ENCODE results near the gene AGPS. TPM values are rescaled to one million over a fixed set of nuclear protein-coding genes. Genes with fewer than 3 reads are reported as not detected.
"Not testable (repeated sequence)": the region's sequence is repeated elsewhere in the genome, so short reads cannot be mapped to it uniquely, and the experiment has no call there.

The AGPS gene
- total and polyA plus RNA-seq, 2 donors = 9.6 to 34.7 TPM

GRCh38 chr2:177350624-177351023 is 41.9 kb upstream of the AGPS start:
- H3K4me1 ChIP-seq (ENCODE audit: control insufficient read depth in 2 of 2, insufficient read depth in 2 of 2, low read length in 2 of 2); H3K4me3 ChIP-seq (ENCODE audit: low read length in 2 of 2); DNase-seq (ENCODE audit: low read depth in 6 of 9, low spot score in 9 of 9); H3K27ac ChIP-seq (ENCODE audit: low read depth in 1 of 2, low read length in 1 of 2); H3K27me3 ChIP-seq (ENCODE audit: control insufficient read depth in 2 of 2, insufficient read depth in 1 of 2, low read length in 1 of 2); H3K36me3 ChIP-seq (ENCODE audit: control insufficient read depth in 2 of 2, insufficient read depth in 2 of 2, low read length in 1 of 2); H3K9me3 ChIP-seq (ENCODE audit: control insufficient read depth in 2 of 2, insufficient read depth in 1 of 2, low read length in 1 of 2): not testable (repeated sequence)
- WGBS = 94% methylated on average over 1 of the region's 1 CpG

GRCh38 chr2:177351121-177351520 is 41.5 kb upstream of the AGPS start:
- H3K36me3 ChIP-seq (ENCODE audit: control insufficient read depth in 2 of 2, insufficient read depth in 2 of 2, low read length in 1 of 2); DNase-seq (ENCODE audit: low read depth in 6 of 9, low spot score in 9 of 9); H3K27me3 ChIP-seq (ENCODE audit: control insufficient read depth in 2 of 2, insufficient read depth in 1 of 2, low read length in 1 of 2); H3K9me3 ChIP-seq (ENCODE audit: control insufficient read depth in 2 of 2, insufficient read depth in 1 of 2, low read length in 1 of 2); H3K4me3 ChIP-seq (ENCODE audit: low read length in 2 of 2); H3K27ac ChIP-seq (ENCODE audit: low read depth in 1 of 2, low read length in 1 of 2); H3K4me1 ChIP-seq (ENCODE audit: control insufficient read depth in 2 of 2, insufficient read depth in 2 of 2, low read length in 2 of 2): not testable (repeated sequence)
- WGBS = 100% methylated on average over 1 of the region's 1 CpG

GRCh38 chr2:177352441-177353186 is 40.0 kb upstream of the AGPS start:
- no peak for DNase-seq (ENCODE audit: low read depth in 6 of 9, low spot score in 9 of 9)
- H3K36me3 ChIP-seq (ENCODE audit: control insufficient read depth in 2 of 2, insufficient read depth in 2 of 2, low read length in 1 of 2) = no peaks in the 10 kb centered on the region
- H3K27me3 ChIP-seq (ENCODE audit: control insufficient read depth in 2 of 2, insufficient read depth in 1 of 2, low read length in 1 of 2) = no peaks in the 10 kb centered on the region
- H3K27ac ChIP-seq (ENCODE audit: low read depth in 1 of 2, low read length in 1 of 2) = no peak overlapping the region
- no peak overlapping the region for H3K4me3 ChIP-seq (ENCODE audit: low read length in 2 of 2)
- no peaks in the 10 kb centered on the region for H3K9me3 ChIP-seq (ENCODE audit: control insufficient read depth in 2 of 2, insufficient read depth in 1 of 2, low read length in 1 of 2)
- 27% methylated on average over 4 of the region's 4 CpGs for WGBS
- no peaks in the 10 kb centered on the region for H3K4me1 ChIP-seq (ENCODE audit: control insufficient read depth in 2 of 2, insufficient read depth in 2 of 2, low read length in 2 of 2)

GRCh38 chr2:177353187-177353478 is 39.4 kb upstream of the AGPS start:
- H3K4me1 ChIP-seq (ENCODE audit: control insufficient read depth in 2 of 2, insufficient read depth in 2 of 2, low read length in 2 of 2) = no peaks in the 10 kb centered on the region
- no peaks in the 10 kb centered on the region for H3K36me3 ChIP-seq (ENCODE audit: control insufficient read depth in 2 of 2, insufficient read depth in 2 of 2, low read length in 1 of 2)
- 46% methylated on average over 2 of the region's 2 CpGs for WGBS
- H3K27ac ChIP-seq (ENCODE audit: low read depth in 1 of 2, low read length in 1 of 2) = no peak overlapping the region
- no peak for DNase-seq (ENCODE audit: low read depth in 6 of 9, low spot score in 9 of 9)
- H3K27me3 ChIP-seq (ENCODE audit: control insufficient read depth in 2 of 2, insufficient read depth in 1 of 2, low read length in 1 of 2) = no peaks in the 10 kb centered on the region
- H3K4me3 ChIP-seq (ENCODE audit: low read length in 2 of 2) = no peak overlapping the region
- H3K9me3 ChIP-seq (ENCODE audit: control insufficient read depth in 2 of 2, insufficient read depth in 1 of 2, low read length in 1 of 2) = no peaks in the 10 kb centered on the region

- not testable (repeated sequence) for H3K4me1 ChIP-seq (ENCODE audit: control insufficient read depth in 2 of 2, insufficient read depth in 2 of 2, low read length in 2 of 2); H3K9me3 ChIP-seq (ENCODE audit: control insufficient read depth in 2 of 2, insufficient read depth in 1 of 2, low read length in 1 of 2); H3K36me3 ChIP-seq (ENCODE audit: control insufficient read depth in 2 of 2, insufficient read depth in 2 of 2, low read length in 1 of 2); H3K27me3 ChIP-seq (ENCODE audit: control insufficient read depth in 2 of 2, insufficient read depth in 1 of 2, low read length in 1 of 2); DNase-seq (ENCODE audit: low read depth in 6 of 9, low spot score in 9 of 9); H3K4me3 ChIP-seq (ENCODE audit: low read length in 2 of 2); H3K27ac ChIP-seq (ENCODE audit: low read depth in 1 of 2, low read length in 1 of 2)
- WGBS = 98% methylated on average over 3 of the region's 3 CpGs
Observed at GRCh38 chr2:177354541-177354940, 38.0 kb upstream of the AGPS start.

- no peaks in the 10 kb centered on the region for H3K36me3 ChIP-seq (ENCODE audit: control insufficient read depth in 2 of 2, insufficient read depth in 2 of 2, low read length in 1 of 2)
- DNase-seq (ENCODE audit: low read depth in 6 of 9, low spot score in 9 of 9) = no peak
- no peaks in the 10 kb centered on the region for H3K4me1 ChIP-seq (ENCODE audit: control insufficient read depth in 2 of 2, insufficient read depth in 2 of 2, low read length in 2 of 2)
- no peak overlapping the region for H3K27ac ChIP-seq (ENCODE audit: low read depth in 1 of 2, low read length in 1 of 2)
- WGBS = over 99% methylated on average over 2 of the region's 2 CpGs
- no peak overlapping the region for H3K4me3 ChIP-seq (ENCODE audit: low read length in 2 of 2)
- H3K27me3 ChIP-seq (ENCODE audit: control insufficient read depth in 2 of 2, insufficient read depth in 1 of 2, low read length in 1 of 2) = no peaks in the 10 kb centered on the region
- H3K9me3 ChIP-seq (ENCODE audit: control insufficient read depth in 2 of 2, insufficient read depth in 1 of 2, low read length in 1 of 2) = no peaks in the 10 kb centered on the region
Observed at GRCh38 chr2:177355874-177356273, 36.7 kb upstream of the AGPS start.

- H3K4me3 ChIP-seq (ENCODE audit: low read length in 2 of 2) = no peak overlapping the region
- no peak for DNase-seq (ENCODE audit: low read depth in 6 of 9, low spot score in 9 of 9)
Observed at GRCh38 chr2:177359836-177360595, 32.6 kb upstream of the AGPS start.

GRCh38 chr2:177362499-177362898 is 30.1 kb upstream of the AGPS start:
- DNase-seq (ENCODE audit: low read depth in 6 of 9, low spot score in 9 of 9) = no peak
- Histone ChIP-seq H3K27me3 (ENCODE audit: control insufficient read depth in 2 of 2, insufficient read depth in 1 of 2, low read length in 1 of 2) (no peaks in the 10 kb centered on the region), H3K27ac (ENCODE audit: low read depth in 1 of 2, low read length in 1 of 2) (no peak overlapping the region), H3K9me3 (ENCODE audit: control insufficient read depth in 2 of 2, insufficient read depth in 1 of 2, low read length in 1 of 2) (no peaks in the 10 kb centered on the region), H3K36me3 (ENCODE audit: control insufficient read depth in 2 of 2, insufficient read depth in 2 of 2, low read length in 1 of 2) (no peaks in the 10 kb centered on the region), H3K4me1 (ENCODE audit: control insufficient read depth in 2 of 2, insufficient read depth in 2 of 2, low read length in 2 of 2) (no peaks in the 10 kb centered on the region), H3K4me3 (ENCODE audit: low read length in 2 of 2) (no peak overlapping the region)
- 95% methylated on average over 3 of the region's 3 CpGs for WGBS

More at GRCh38 chr2:177359836-177360595, 32.6 kb upstream of the AGPS start:
- no peaks in the 10 kb centered on the region for H3K36me3 ChIP-seq (ENCODE audit: control insufficient read depth in 2 of 2, insufficient read depth in 2 of 2, low read length in 1 of 2)
- 89% methylated on average over 3 of the region's 3 CpGs for WGBS
- H3K27me3 ChIP-seq (ENCODE audit: control insufficient read depth in 2 of 2, insufficient read depth in 1 of 2, low read length in 1 of 2) = no peaks in the 10 kb centered on the region
- no peak overlapping the region for H3K27ac ChIP-seq (ENCODE audit: low read depth in 1 of 2, low read length in 1 of 2)
- no peaks in the 10 kb centered on the region for H3K9me3 ChIP-seq (ENCODE audit: control insufficient read depth in 2 of 2, insufficient read depth in 1 of 2, low read length in 1 of 2)
- no peaks in the 10 kb centered on the region for H3K4me1 ChIP-seq (ENCODE audit: control insufficient read depth in 2 of 2, insufficient read depth in 2 of 2, low read length in 2 of 2)

GRCh38 chr2:177363332-177363731 is 29.2 kb upstream of the AGPS start:
- H3K36me3 ChIP-seq (ENCODE audit: control insufficient read depth in 2 of 2, insufficient read depth in 2 of 2, low read length in 1 of 2) = no peaks in the 10 kb centered on the region
- WGBS = 97% methylated on average over 7 of the region's 7 CpGs
- no peaks in the 10 kb centered on the region for H3K4me1 ChIP-seq (ENCODE audit: control insufficient read depth in 2 of 2, insufficient read depth in 2 of 2, low read length in 2 of 2)
- no peak overlapping the region for H3K27ac ChIP-seq (ENCODE audit: low read depth in 1 of 2, low read length in 1 of 2)
- no peaks in the 10 kb centered on the region for H3K27me3 ChIP-seq (ENCODE audit: control insufficient read depth in 2 of 2, insufficient read depth in 1 of 2, low read length in 1 of 2)
- DNase-seq (ENCODE audit: low read depth in 6 of 9, low spot score in 9 of 9) = no peak
- no peak overlapping the region for H3K4me3 ChIP-seq (ENCODE audit: low read length in 2 of 2)
- no peaks in the 10 kb centered on the region for H3K9me3 ChIP-seq (ENCODE audit: control insufficient read depth in 2 of 2, insufficient read depth in 1 of 2, low read length in 1 of 2)

Data from thymus (tissue), 11 donors.